Glutamatergic neuron (in vitro differentiated cells): ENCODE data around the gene RAB3GAP1. TPM values are rescaled to one million over a fixed set of nuclear protein-coding genes. Genes with fewer than 3 reads are reported as not detected.
A peak's percentile ranks its signal among the peaks of the same experiment; 100 is the strongest.
"Not testable (repeated sequence)": the region's sequence is repeated elsewhere in the genome, so short reads cannot be mapped to it uniquely, and the experiment has no call there.

Experiments
- DNase-seq: peaks from one replicate; pipeline ENCODE4 v3.0.0; 2022
- H3K27ac Mint-ChIP-seq: one replicate; pipeline ENCODE4 v1.8.0; 2020; ENCODE audit warnings: mild to moderate bottlenecking, mixed read lengths, inconsistent platforms; ENCODE audit not compliant: unreplicated experiment
- H3K27me3 Mint-ChIP-seq: one replicate; pipeline ENCODE4 v1.8.0; 2020; ENCODE audit warnings: mild to moderate bottlenecking, moderate library complexity, mixed read lengths, inconsistent platforms; ENCODE audit not compliant: unreplicated experiment
- H3K36me3 Mint-ChIP-seq: one replicate; pipeline ENCODE4 v1.8.0; 2020; ENCODE audit warnings: mild to moderate bottlenecking, mixed read lengths, inconsistent platforms; ENCODE audit not compliant: unreplicated experiment
- H3K4me1 Mint-ChIP-seq: one replicate; pipeline ENCODE4 v1.8.0; 2020; ENCODE audit warnings: mild to moderate bottlenecking, low read depth, mixed read lengths, inconsistent platforms; ENCODE audit not compliant: unreplicated experiment
- H3K4me3 Mint-ChIP-seq: one replicate; pipeline ENCODE4 v1.8.0; 2020; ENCODE audit warnings: mild to moderate bottlenecking, mixed read lengths, inconsistent platforms; ENCODE audit not compliant: unreplicated experiment
- H3K9me3 Mint-ChIP-seq: one replicate; pipeline ENCODE4 v1.8.0; 2020; ENCODE audit warnings: mild to moderate bottlenecking, moderate library complexity, mixed read lengths, inconsistent platforms; ENCODE audit not compliant: unreplicated experiment
- CTCF ChIP-seq: fragments of 200-600 bp; sonication (generic); IDR thresholded peaks from one replicate; pipeline ENCODE4 v1.5.0; 2021; ENCODE audit not compliant: partially characterized antibody, unreplicated experiment
- total RNA-seq: library from RNA; stranded (reverse); fragmentation: NEBNext Ultra II Directional; extraction: Animal tissue kit (Norgen Biotek cat#: 25700); gene quantifications from one replicate; pipeline ENCODE4 v1.2.1, GENCODE V29; 2021; ENCODE audit not compliant: unreplicated experiment

Gene RAB3GAP1
- total RNA-seq, 1 donor from 2014 or later: 30.7 TPM

GRCh38 chr2:135023886-135024485, 28.1 kb upstream of the RAB3GAP1 start:
- Mint-ChIP-seq H3K4me1 (no peaks in the 10 kb centered on the region), H3K9me3 (no peaks in the 10 kb centered on the region), H3K27me3 (peaks cover 1% of the 10 kb centered on the region), H3K27ac (no peak overlapping the region), H3K4me3 (no peak overlapping the region), H3K36me3 (no peaks in the 10 kb centered on the region)
- TF ChIP-seq CTCF: no peak
- DNase-seq: no peak

DNA sequence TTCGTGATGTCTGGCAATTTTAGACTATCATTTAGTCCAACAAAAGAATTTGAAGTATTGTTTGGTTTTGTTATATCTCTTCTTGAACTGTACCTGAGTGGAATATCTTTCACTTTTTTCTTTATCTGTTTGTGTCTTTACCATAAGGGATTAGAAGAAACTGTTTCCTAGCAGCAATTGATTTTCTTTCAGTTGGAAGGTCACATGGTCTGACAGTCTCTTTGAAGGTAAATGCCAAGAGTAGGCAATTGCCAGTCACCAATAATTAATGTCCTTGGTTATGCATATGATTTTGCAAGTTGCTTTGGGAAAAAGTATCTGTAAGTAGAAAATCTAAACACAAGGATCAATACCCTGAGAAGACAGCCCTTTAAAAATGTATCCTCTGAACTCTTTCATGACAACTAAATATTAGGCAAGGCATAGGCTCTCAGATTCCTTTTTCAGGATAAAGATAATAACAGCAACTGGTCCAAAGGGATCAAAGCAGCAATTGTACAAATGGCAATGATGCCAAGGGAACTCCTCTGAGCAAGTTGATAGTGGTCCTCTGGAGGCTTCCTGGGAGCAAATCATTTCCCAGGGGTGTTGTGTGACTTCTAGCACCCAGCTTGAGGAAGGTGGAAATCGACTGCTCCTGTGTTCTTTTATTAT, 22.5 kb upstream of the RAB3GAP1 start:
- H3K4me3 Mint-ChIP-seq: no peak overlapping the region

DNA sequence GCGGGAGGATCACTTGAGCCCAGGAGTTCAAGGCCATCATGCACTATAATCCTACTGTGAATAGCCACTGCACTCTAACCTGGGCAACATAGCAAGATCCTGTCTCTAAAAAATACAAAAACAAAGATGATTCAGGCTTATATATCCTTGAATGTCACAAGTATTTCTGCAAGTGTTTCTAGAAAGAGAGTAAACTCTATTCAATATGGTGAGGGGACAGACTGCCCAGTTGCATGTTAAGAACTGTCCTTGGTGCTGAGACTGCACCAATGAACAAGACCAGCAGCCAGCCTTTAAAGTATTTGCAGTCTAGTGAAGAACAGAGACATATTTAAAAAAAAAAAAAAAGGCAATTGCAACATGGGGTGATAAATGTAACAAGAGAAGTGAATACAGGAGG, 21.3 kb upstream of the RAB3GAP1 start:
- DNase-seq: no peak
- no peak overlapping the region for H3K27ac Mint-ChIP-seq
- H3K9me3 Mint-ChIP-seq: peaks cover 5% of the 10 kb centered on the region
- H3K4me3 Mint-ChIP-seq: no peak overlapping the region
- peaks cover 12% of the 10 kb centered on the region for H3K4me1 Mint-ChIP-seq
- H3K36me3 Mint-ChIP-seq: peaks cover 9% of the 10 kb centered on the region
- TF ChIP-seq CTCF: no peak
- no peaks in the 10 kb centered on the region for H3K27me3 Mint-ChIP-seq

More for the DNA sequence above, 22.5 kb upstream of the RAB3GAP1 start:
- TF ChIP-seq CTCF: no peak
- H3K9me3 Mint-ChIP-seq: peaks cover 5% of the 10 kb centered on the region
- no peaks in the 10 kb centered on the region for H3K27me3 Mint-ChIP-seq
- H3K4me1 Mint-ChIP-seq: peaks cover 12% of the 10 kb centered on the region
- DNase-seq: no peak
- peaks cover 9% of the 10 kb centered on the region for H3K36me3 Mint-ChIP-seq
- no peak overlapping the region for H3K27ac Mint-ChIP-seq

DNA sequence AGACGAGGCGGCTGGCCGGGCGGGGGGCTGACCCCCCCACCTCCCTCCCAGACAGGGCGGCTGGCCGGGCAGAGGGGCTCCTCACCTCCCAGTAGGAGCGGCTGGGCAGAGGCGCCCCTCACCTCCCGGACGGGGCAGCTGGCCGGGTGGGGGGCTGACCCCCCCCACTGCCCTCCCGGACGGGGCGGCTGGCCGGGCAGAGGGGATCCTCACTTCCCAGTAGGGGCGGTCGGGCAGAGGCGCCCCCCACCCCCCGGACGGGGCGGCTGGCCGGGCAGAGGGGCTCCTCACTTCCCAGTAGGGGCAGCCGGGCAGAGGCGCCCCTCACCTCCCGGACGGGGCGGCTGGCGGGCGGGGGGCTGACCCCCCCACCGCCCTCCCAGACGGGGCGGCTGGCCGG, 18.9 kb upstream of the RAB3GAP1 start:
- H3K36me3 Mint-ChIP-seq, H3K9me3 Mint-ChIP-seq, H3K27ac Mint-ChIP-seq, H3K4me3 Mint-ChIP-seq, H3K27me3 Mint-ChIP-seq: not testable (repeated sequence)
- peak; percentile 13 for DNase-seq
- H3K4me1 Mint-ChIP-seq: peaks cover 12% of the 10 kb centered on the region

- Mint-ChIP-seq H3K27me3 (no peaks in the 10 kb centered on the region), H3K27ac (no peak overlapping the region), H3K36me3 (no peaks in the 10 kb centered on the region), H3K4me1 (no peaks in the 10 kb centered on the region), H3K9me3 (peaks cover 1% of the 10 kb centered on the region), H3K4me3 (no peak overlapping the region)
- TF ChIP-seq CTCF: no peak
- no peak for DNase-seq
These were observed 14.3 kb upstream of the RAB3GAP1 start for GRCh38 chr2:135037831-135038230.
